LoVo (cell line): ENCODE data around the gene AGAP1.

ENCODE experiments used
- DNase-seq: peaks from one replicate; pipeline ENCODE4 v3.0.0-alpha.2; 2016; ENCODE audit warnings: low spot score

The AGAP1 gene

GRCh38 chr2:235550378-235550760 lies 56.5 kb downstream of the AGAP1 start:
- no peak for DNase-seq

- DNase-seq: no peak
Measured at GRCh38 chr2:235550946-235551345, 57.1 kb downstream of the AGAP1 start.

GRCh38 chr2:235551965-235552364 lies 58.1 kb downstream of the AGAP1 start:
- peak; percentile 15 for DNase-seq

GRCh38 chr2:235552671-235553070 lies 58.8 kb downstream of the AGAP1 start:
- no peak for DNase-seq

- DNase-seq: no peak
Measured at GRCh38 chr2:235553291-235553690, 59.4 kb downstream of the AGAP1 start.

GRCh38 chr2:235553696-235554100 lies 59.9 kb downstream of the AGAP1 start:
- DNase-seq: peak; percentile 22

GRCh38 chr2:235554385-235554784 lies 60.5 kb downstream of the AGAP1 start:
- no peak for DNase-seq

- DNase-seq: no peak
Measured at GRCh38 chr2:235554936-235555335, 61.1 kb downstream of the AGAP1 start.

- DNase-seq: no peak
Measured at GRCh38 chr2:235555371-235555770, 61.5 kb downstream of the AGAP1 start.

GRCh38 chr2:235556086-235556485 lies 62.2 kb downstream of the AGAP1 start:
- no peak for DNase-seq

- DNase-seq: no peak
Measured at GRCh38 chr2:235556901-235557300, 63.1 kb downstream of the AGAP1 start.

- DNase-seq: no peak
Measured at GRCh38 chr2:235557903-235558302, 64.1 kb downstream of the AGAP1 start.

GRCh38 chr2:235558572-235558971 lies 64.7 kb downstream of the AGAP1 start:
- DNase-seq: no peak

- DNase-seq: no peak
Measured at GRCh38 chr2:235560345-235560744, 66.5 kb downstream of the AGAP1 start.

GRCh38 chr2:235561450-235561849 lies 67.6 kb downstream of the AGAP1 start:
- no peak for DNase-seq

- no peak for DNase-seq
Measured at GRCh38 chr2:235562065-235562747, 68.4 kb downstream of the AGAP1 start.

GRCh38 chr2:235563056-235563910 lies 69.4 kb downstream of the AGAP1 start:
- no peak for DNase-seq

- DNase-seq: no peak
Measured at GRCh38 chr2:235564066-235564465, 70.2 kb downstream of the AGAP1 start.

GRCh38 chr2:235564884-235565530 lies 71.2 kb downstream of the AGAP1 start:
- no peak for DNase-seq

GRCh38 chr2:235566415-235566814 lies 72.6 kb downstream of the AGAP1 start:
- no peak for DNase-seq

- no peak for DNase-seq
Measured at GRCh38 chr2:235566931-235567495, 73.2 kb downstream of the AGAP1 start.

- DNase-seq: no peak
Measured at GRCh38 chr2:235567842-235568241, 74.0 kb downstream of the AGAP1 start.

GRCh38 chr2:235568431-235568830 lies 74.6 kb downstream of the AGAP1 start:
- no peak for DNase-seq
